VCaP (cell line): ENCODE results near the gene CHRNE.
A peak's percentile ranks its signal among the peaks of the same experiment; 100 is the strongest.

Experiments used
- H3K27ac ChIP-seq: fragments of 450-650 bp; 2 replicates; pipeline ENCODE4 v1.5.1; 2017
- CTCF ChIP-seq: fragments of 450-650 bp; conservative IDR thresholded peaks from 2 replicates; pipeline ENCODE4 v1.5.1; 2017; ENCODE audit warnings: mild to moderate bottlenecking, moderate library complexity

The CHRNE gene

DNA sequence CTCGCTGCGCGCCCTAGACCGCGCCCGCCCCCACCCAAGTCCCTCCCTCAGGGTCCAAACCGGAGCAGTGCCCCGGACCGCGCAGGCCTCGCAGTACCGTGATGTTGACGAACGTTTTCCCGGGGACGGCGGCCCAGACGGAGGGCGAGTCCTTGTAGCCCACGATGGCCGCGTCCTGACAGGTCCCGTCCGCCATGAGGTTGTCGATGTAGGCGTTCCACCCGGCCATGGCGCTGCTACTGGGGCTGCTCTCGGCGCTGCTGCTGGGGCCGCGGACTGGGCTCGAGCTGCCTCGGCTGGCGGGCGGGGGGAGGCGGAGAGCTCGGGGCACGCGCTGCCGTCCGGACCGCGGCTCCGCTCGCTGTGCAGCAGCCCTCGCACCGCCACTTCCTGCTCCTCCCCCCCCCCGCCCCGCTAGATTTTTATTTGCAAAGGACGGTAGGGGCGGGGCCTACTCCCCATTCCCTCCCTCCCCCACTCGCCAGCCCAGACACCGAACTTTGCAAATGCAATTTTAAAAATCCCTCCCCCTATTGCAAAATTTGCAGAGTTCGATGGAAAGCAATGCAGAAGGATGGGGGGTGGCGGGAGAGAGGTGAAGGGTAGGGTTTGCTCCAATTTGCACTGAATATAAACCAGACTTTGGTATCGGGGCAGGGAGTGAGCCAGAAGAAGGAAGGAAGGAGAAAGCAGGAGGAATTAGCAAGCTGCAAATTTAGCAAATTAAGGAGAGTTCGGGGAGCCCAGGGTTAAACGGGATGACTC is 45.5 kb upstream of the CHRNE start, which contains the start of gene PFN1:
Gene PFN1 (minus strand): TSS at position 365 of the 765 bp plus-strand sequence. CDS start 136 bp downstream, at position 229.
- TF ChIP-seq CTCF = no peak
- peak within 1 kb of the TSS; percentile 91 for H3K27ac ChIP-seq

DNA sequence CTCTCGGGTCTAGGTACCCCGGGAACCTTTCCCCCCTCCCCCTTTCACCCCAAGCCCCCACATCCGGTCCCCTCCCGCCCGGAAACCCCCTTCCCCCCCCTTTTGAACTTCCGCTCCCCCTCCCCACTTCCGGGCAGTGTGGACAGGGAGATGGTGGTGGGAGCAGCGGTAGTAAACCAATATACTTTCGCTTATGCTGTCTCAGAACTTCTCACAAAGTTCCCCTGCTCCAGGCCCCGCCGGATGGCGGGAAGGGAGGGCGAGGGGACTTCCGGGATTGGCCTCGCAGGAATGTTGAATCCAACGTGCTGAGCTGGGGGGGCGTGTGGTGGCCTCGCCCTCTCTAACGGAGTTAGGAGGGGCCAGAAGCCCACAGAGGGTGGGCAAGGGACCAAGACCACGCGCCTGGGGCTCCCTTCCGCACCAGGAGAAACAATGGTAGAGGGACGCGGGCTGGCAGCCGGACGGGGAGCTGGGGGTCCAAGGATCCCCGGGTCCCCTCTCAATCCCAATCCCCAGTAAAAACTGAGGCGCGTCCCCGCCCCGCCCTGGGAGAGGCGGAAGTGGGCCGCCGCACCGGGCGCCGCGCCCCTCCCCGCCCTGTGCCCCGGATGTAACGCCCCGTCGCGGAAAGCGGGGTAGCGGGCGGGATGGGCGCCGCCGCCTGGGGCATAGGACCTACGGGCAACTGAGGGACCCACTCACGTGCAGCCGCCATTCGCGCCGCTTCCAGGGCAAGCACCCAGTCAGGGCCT is 44.7 kb upstream of the CHRNE start:
- TF ChIP-seq CTCF = no peak
- H3K27ac ChIP-seq = peak overlapping the region; percentile 91

GRCh38 chr17:4947010-4947410 is 44.1 kb upstream of the CHRNE start:
- peak overlapping the region; percentile 91 for H3K27ac ChIP-seq
- no peak for TF ChIP-seq CTCF

- peak overlapping the region; percentile 91 for H3K27ac ChIP-seq
- no peak for TF ChIP-seq CTCF
These were observed 43.5 kb upstream of the CHRNE start for GRCh38 chr17:4946312-4946976.

GRCh38 chr17:4945944-4946280 is 43.0 kb upstream of the CHRNE start:
- TF ChIP-seq CTCF = no peak
- H3K27ac ChIP-seq = no peak overlapping the region

GRCh38 chr17:4945176-4945943 is 42.5 kb upstream of the CHRNE start:
- no peak overlapping the region for H3K27ac ChIP-seq
- TF ChIP-seq CTCF = no peak
